DOHH2 (cell line): ENCODE data around the gene AXIN2.

Experiments
- H3F3A ChIP-seq: fragments of 200-600 bp; sonication (generic), shearing (Covaris generic); 2 replicates; pipeline ENCODE4 v1.6.0; 2016; ENCODE audit warnings: antibody characterized with exemption, mild to moderate bottlenecking; ENCODE audit not compliant: control insufficient read depth, insufficient read depth
- H3K27ac ChIP-seq: fragments of 200-600 bp; sonication (generic); 2 replicates; pipeline ENCODE4 v1.5.1; 2014; ENCODE audit warnings: low read depth, mild to moderate bottlenecking, low read length, moderate library complexity
- H3K27me3 ChIP-seq: fragments of 200-600 bp; sonication (generic); 2 replicates; pipeline ENCODE4 v1.6.1; 2014; ENCODE audit warnings: mild to moderate bottlenecking, low read length, mixed read lengths; ENCODE audit not compliant: control insufficient read depth
- H3K36me3 ChIP-seq: fragments of 200-600 bp; sonication (generic); 2 replicates; pipeline ENCODE4 v1.6.1; 2014; ENCODE audit warnings: mild to moderate bottlenecking, low read length, moderate library complexity, mixed read lengths; ENCODE audit not compliant: control insufficient read depth
- H3K4me1 ChIP-seq: fragments of 200-600 bp; sonication (generic); 2 replicates; pipeline ENCODE4 v1.6.1; 2014; ENCODE audit warnings: mild to moderate bottlenecking, low read length, mixed read lengths; ENCODE audit not compliant: control insufficient read depth
- H3K4me2 ChIP-seq: fragments of 200-600 bp; sonication (generic); 2 replicates; pipeline ENCODE4 v1.6.0; 2014; ENCODE audit warnings: mild to moderate bottlenecking, low read length, moderate library complexity
- H3K4me3 ChIP-seq: fragments of 200-600 bp; sonication (generic); 2 replicates; pipeline ENCODE4 v1.5.1; 2014; ENCODE audit warnings: mild to moderate bottlenecking, low read length, mixed read lengths
- H3K79me2 ChIP-seq: fragments of 200-600 bp; sonication (generic); 2 replicates; pipeline ENCODE4 v1.6.1; 2014; ENCODE audit warnings: mild to moderate bottlenecking, low read length, mixed read lengths; ENCODE audit not compliant: control insufficient read depth
- H3K9me2 ChIP-seq: fragments of 200-600 bp; sonication (generic); replicated peaks from 2 replicates; pipeline ENCODE4 v1.6.1; 2014; ENCODE audit warnings: mild to moderate bottlenecking, low read length, mixed read lengths; ENCODE audit not compliant: control insufficient read depth
- H3K9me3 ChIP-seq: fragments of 200-600 bp; sonication (generic); 2 replicates; pipeline ENCODE4 v1.6.1; 2014; ENCODE audit warnings: antibody characterized with exemption, low read length, mixed read lengths; ENCODE audit not compliant: control insufficient read depth, insufficient read depth
- H4K20me1 ChIP-seq: fragments of 200-600 bp; sonication (generic); 2 replicates; pipeline ENCODE4 v1.6.0; 2014; ENCODE audit warnings: low read depth, mild to moderate bottlenecking, antibody characterized with exemption, low read length, moderate library complexity; ENCODE audit not compliant: control insufficient read depth, insufficient read depth
- CTCF ChIP-seq: fragments of 200-600 bp; sonication (generic); IDR thresholded peaks from one replicate; pipeline ENCODE4 v1.5.1; 2014; ENCODE audit warnings: antibody characterized with exemption, mild to moderate bottlenecking, low read depth, low read length; ENCODE audit not compliant: poor library complexity, severe bottlenecking
- EZH2phosphoT487 ChIP-seq: fragments of 200-600 bp; sonication (generic); IDR thresholded peaks from 2 replicates; pipeline ENCODE4 v1.6.1; 2017; ENCODE audit warnings: borderline replicate concordance, mild to moderate bottlenecking, antibody characterized with exemption, low read length, moderate library complexity, mixed read lengths

Gene AXIN2

GRCh38 chr17:65567566-65567965 lies 6.1 kb upstream of the AXIN2 start:
- TF ChIP-seq EZH2phosphoT487, result no peak
- Histone ChIP-seq H3K4me3 (no peak overlapping the region), H4K20me1 (no peaks in the 10 kb centered on the region), H3F3A (no peaks in the 10 kb centered on the region), H3K36me3 (no peaks in the 10 kb centered on the region), H3K27ac (no peak overlapping the region), H3K4me2 (no peak overlapping the region), H3K9me3 (no peaks in the 10 kb centered on the region), H3K4me1 (no peaks in the 10 kb centered on the region), H3K9me2 (no peaks in the 10 kb centered on the region), H3K27me3 (peaks cover 25% of the 10 kb centered on the region), H3K79me2 (no peaks in the 10 kb centered on the region)

GRCh38 chr17:65565559-65565958 lies 4.1 kb upstream of the AXIN2 start:
- peaks cover 6% of the 10 kb centered on the region for H3K4me1 ChIP-seq
- H3K79me2 ChIP-seq, result no peaks in the 10 kb centered on the region
- H3K27me3 ChIP-seq, result peaks cover 29% of the 10 kb centered on the region
- H3K9me2 ChIP-seq, result no peaks in the 10 kb centered on the region
- no peaks in the 10 kb centered on the region for H3F3A ChIP-seq
- TF ChIP-seq CTCF, result no peak
- TF ChIP-seq EZH2phosphoT487, result no peak
- no peaks in the 10 kb centered on the region for H3K9me3 ChIP-seq
- no peak overlapping the region for H3K4me2 ChIP-seq
- H3K27ac ChIP-seq, result no peak overlapping the region
- H3K36me3 ChIP-seq, result no peaks in the 10 kb centered on the region
- no peak overlapping the region for H3K4me3 ChIP-seq
- H4K20me1 ChIP-seq, result no peaks in the 10 kb centered on the region

GRCh38 chr17:65564793-65565192 lies 3.3 kb upstream of the AXIN2 start:
- no peaks in the 10 kb centered on the region for H3K36me3 ChIP-seq
- no peaks in the 10 kb centered on the region for H3K9me3 ChIP-seq
- TF ChIP-seq CTCF, result no peak
- TF ChIP-seq EZH2phosphoT487, result no peak
- no peak overlapping the region for H3K4me2 ChIP-seq
- H3K27me3 ChIP-seq, result peaks cover 33% of the 10 kb centered on the region
- no peaks in the 10 kb centered on the region for H3F3A ChIP-seq
- H3K27ac ChIP-seq, result no peak overlapping the region
- H3K4me3 ChIP-seq, result no peak overlapping the region
- no peaks in the 10 kb centered on the region for H3K79me2 ChIP-seq
- H3K9me2 ChIP-seq, result no peaks in the 10 kb centered on the region
- peaks cover 12% of the 10 kb centered on the region for H3K4me1 ChIP-seq
- H4K20me1 ChIP-seq, result no peaks in the 10 kb centered on the region; the same call in 1 of the 2 replicates

GRCh38 chr17:65562206-65562531 lies 721 bp upstream of the AXIN2 start:
- Histone ChIP-seq H3K9me3 (no peaks in the 10 kb centered on the region), H4K20me1 (no peaks in the 10 kb centered on the region; the same call in 1 of the 2 replicates), H3K9me2 (no peaks in the 10 kb centered on the region), H3K4me1 (peaks cover 17% of the 10 kb centered on the region), H3F3A (no peaks in the 10 kb centered on the region), H3K4me3 (peak overlapping the region; percentile 57), H3K27ac (no peak overlapping the region), H3K79me2 (no peaks in the 10 kb centered on the region), H3K4me2 (peak overlapping the region; percentile 56), H3K27me3 (peaks cover 36% of the 10 kb centered on the region), H3K36me3 (no peaks in the 10 kb centered on the region)
- TF ChIP-seq EZH2phosphoT487 (no peak), CTCF (no peak)
